GM18520 (cell line): Measurements from ENCODE around the gene PMIS2.
"Not testable (repeated sequence)": the region's sequence is repeated elsewhere in the genome, so short reads cannot be mapped to it uniquely, and the experiment has no call there.

Source experiments
- ATAC-seq: cut with Tn5 transposase; IDR thresholded peaks from one replicate; pipeline ENCODE4 v1.9.1; 2021; ENCODE audit not compliant: unreplicated experiment

The PMIS2 gene

GRCh38 chr19:35587321-35587720, 1.3 kb downstream of the PMIS2 start:
- no peak for ATAC-seq

DNA sequence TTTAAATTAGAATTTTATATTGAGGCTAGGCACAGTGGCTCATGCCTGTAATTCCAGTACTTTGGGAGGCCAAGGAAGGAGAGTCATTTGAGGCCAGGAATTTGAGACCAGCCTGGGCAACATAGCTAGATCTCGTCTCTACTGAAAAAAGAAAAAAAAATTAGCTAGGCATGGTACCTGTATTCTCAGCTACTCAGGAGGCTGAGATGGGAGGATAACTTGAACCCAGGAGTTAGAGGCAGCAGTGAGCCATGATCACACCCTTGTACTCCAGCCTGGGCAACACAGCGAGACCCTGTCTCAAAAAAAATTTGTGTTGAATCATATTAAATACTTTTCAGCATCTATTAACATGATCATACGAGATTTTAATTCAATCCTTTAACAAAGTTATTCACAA, 4.9 kb downstream of the PMIS2 start:
- ATAC-seq: no peak

DNA sequence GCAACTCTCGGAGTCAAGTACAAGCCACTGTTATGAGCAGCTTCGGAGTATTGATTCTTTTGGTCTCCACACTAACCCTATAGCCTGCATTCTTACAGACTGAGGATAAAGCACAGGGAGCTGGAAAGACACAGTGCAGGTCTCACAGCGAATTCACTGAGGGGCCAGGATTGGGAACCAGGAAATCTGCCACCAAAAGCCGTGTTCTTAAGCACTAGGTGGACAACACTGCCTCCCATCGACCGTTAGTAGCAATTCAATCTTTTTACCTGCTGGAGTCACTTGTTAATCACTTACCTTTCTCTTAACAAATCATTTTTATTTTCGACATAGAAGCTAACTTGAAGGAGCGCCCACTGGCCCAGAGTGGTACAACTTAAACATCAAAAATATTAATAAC, 6.3 kb downstream of the PMIS2 start:
- no peak for ATAC-seq

GRCh38 chr19:35595026-35595425, 9.1 kb downstream of the PMIS2 start:
- not testable (repeated sequence) for ATAC-seq

DNA sequence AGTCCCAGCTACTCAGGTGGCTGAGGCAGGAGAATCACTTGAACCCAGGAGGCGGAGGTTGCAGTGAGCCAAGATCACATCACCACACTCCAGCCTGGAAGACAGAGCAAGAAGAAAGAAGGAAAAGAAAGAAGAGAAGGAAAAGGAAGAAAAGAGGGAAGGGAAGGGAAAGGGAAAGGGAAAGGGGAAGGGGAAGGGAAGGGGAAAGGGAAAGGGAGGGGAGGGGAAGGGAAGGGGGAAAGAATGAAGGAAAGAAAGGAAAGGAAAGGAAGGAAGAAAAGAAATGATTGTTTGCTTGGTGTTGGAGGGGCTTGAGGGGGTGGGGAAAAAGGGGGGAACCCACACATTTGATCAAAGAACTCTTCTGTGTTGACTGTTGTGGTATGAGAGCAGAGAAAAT, 10.0 kb downstream of the PMIS2 start:
- ATAC-seq: no peak

GRCh38 chr19:35596366-35596999, 10.5 kb downstream of the PMIS2 start:
- ATAC-seq: peak; percentile 80

DNA sequence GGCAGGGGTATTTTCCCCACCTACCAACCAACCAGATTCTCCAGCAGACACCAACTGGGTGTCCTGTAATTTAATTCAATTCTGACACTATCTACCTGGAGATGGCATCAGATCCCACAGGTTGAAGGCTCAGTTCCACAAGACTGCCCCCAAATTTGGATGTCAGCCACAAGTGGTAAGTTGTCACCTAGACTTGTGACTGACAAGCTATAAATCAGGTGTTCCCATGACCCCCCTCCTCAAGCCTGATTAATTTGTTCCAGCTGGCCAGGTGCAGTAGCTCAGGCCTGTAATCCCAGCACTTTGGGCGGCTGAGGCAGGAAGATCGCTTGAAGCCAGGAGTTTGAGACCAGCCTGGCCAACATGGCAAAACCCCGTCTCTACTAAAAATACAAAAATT, 16.0 kb downstream of the PMIS2 start:
- ATAC-seq: no peak

DNA sequence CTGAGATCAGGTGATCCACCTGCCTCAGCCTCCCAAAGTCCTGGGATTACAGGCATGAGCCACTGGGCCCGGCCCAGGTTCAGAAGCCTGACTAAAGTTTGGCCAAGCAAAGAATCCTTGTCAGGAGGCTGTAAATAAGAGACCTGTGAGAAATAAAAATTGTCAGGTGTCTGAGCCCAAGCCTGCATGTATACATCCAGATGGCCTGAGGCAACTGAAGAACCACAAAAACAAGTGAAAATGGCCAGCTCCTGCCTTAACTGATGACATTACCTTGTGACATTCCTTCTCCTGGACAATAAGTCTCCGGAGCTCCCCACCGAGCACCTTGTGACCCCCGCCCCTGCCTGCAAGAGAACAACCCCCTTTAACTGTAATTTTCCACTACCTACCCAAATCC, 18.5 kb downstream of the PMIS2 start:
- not testable (repeated sequence) for ATAC-seq

GRCh38 chr19:35607170-35607569, 21.2 kb downstream of the PMIS2 start:
- ATAC-seq: not testable (repeated sequence)

DNA sequence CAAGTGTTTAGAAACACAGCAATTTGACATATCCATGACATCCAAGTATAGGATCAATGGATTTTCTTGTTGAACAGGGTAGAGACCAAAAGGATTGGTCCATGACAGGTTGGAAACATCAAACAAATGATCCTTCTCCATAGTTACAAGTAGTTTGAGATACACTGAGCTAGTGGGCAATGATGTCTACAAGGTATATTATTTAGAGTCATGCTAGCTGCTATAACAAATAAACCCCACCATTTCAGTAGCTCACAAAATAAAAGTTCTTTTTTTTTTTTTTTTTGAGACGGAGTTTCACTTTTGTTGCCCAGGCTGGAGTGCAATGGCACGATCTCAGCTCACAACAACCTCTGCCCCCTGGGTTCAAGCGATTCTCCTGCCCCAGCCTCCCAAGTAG, 21.7 kb downstream of the PMIS2 start:
- no peak for ATAC-seq

- no peak for ATAC-seq
These were observed 22.3 kb downstream of the PMIS2 start for GRCh38 chr19:35608251-35608650.

GRCh38 chr19:35609851-35610353, 23.9 kb downstream of the PMIS2 start:
- ATAC-seq: no peak

DNA sequence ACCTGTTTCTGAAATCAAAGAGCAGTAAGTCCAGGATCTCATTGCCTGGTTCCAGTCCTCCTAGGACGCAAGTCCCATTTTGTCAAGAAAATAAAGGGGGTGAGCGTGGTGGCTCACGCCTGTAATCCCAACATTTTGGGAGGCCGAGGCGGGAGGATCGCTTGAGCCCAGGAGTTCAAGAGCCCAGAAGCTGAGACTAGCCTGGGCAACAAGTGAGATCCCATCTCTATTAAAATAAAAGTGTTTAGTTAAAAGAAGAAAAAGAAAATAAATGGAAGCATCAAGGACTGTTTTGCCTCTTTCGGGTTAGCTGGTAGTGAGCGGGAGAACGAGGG, 26.2 kb downstream of the PMIS2 start:
- no peak for ATAC-seq

- ATAC-seq: peak; percentile 79
These were observed 26.8 kb downstream of the PMIS2 start, which contains the start of gene HAUS5 for GRCh38 chr19:35612559-35613321. Gene HAUS5, plus strand, starts transcription at chr19:35612735. Its CDS starts 60 bp downstream, at chr19:35612795.

GRCh38 chr19:35613574-35613973, 27.6 kb downstream of the PMIS2 start:
- ATAC-seq: no peak

GRCh38 chr19:35615036-35615435, 29.1 kb downstream of the PMIS2 start:
- no peak for ATAC-seq

DNA sequence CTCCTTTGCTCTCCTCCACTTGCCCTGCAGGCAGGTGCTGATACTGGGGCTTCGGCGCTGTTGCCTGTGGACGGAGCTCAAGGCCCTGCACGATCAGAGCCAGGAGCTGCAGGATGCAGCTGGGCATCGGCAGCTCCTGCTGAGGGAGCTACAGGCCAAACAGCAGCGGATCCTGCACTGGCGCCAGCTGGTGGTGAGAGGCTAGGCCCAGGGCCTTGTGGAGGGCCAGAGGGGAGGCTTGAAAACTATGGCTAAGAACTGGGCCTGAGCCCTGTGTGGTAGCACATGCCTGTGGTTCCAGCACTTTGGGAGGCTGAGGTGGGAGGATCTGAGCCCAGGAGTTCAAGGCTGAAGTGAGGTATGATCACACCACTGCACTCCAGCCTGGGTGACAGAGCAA, 32.9 kb downstream of the PMIS2 start:
- no peak for ATAC-seq

DNA sequence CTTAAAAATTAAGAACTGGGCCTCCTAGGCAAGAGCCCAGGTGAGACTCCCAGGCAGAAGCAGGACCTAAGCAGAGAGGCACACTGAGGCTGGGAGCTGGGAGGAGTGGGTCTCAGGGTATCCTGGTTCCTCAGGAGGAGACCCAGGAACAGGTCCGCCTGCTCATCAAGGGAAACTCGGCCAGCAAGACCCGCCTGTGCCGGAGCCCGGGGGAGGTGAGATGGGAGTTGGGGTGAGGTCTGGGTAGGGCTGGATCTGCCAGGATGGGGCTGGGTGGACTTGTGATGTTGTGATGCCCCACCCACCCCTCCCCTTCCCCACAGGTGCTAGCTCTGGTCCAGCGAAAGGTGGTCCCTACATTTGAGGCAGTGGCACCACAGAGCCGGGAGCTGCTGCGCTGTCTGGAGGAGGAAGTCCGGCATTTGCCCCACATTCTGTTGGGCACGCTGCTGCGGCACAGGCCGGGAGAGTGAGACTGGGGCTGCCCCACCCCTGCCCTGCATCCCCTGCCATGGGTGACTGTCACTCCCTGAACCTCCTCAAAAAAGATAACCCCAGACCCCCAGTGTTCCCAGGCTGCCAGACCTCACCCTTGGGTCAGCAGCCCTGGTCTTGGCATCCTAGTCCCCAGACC, 33.4 kb downstream of the PMIS2 start:
- no peak for ATAC-seq

GRCh38 chr19:35620001-35620400, 34.0 kb downstream of the PMIS2 start:
- ATAC-seq: no peak

DNA sequence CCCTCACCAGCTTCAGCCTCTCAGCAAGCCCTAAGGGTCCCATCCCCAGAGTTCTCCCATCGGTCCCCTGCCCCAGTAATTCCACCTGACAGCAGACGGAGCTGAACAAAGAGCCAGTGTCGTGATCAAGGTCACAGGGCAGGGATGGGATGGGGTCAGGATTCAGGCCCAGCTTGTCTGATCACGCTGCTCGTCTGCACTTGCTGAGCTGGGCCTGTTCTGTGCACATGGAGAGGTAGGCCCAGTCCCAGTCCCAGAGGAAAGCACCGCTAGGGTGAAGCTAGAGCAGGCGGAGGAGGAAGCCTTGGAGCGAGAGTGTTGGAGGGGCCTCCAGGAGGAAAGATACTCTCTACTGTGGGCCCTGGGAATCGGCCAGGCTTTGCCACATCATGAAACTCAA, 35.7 kb downstream of the PMIS2 start:
- no peak for ATAC-seq

DNA sequence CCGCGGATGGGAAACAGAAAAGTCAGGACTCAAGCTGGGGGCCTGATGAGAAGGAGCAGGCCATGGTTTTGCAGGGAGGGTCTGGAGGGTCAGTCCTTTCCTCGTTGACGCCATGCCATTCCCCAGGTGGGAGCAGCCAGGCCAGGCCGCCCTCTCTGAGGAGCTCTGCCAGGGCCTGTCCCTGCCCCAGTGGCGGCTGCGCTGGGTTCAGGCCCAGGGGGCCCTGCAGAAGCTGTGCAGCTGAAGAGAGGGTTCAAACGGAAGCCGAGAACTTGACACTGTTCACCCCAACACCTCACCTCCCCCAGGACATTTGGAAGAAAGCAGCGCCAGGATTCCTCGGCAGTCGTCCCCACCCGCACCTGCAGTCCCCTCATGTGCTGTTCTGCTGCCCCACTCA, 36.8 kb downstream of the PMIS2 start:
- no peak for ATAC-seq
